Thyroid gland (tissue), 4 donors: ENCODE data around the gene FCHSD2.

Experiments
- CTCF ChIP-seq, 6 experiments: fragments of 200-600 bp in 3 of 6; fragments of 450-650 bp in 3 of 6; sonication (generic) in 3 of 6; IDR thresholded peaks; one replicate each; pipeline ENCODE4 v1.5.1; 2016 to 2019; ENCODE audit warnings: antibody characterized with exemption in 6 of 6, mild to moderate bottlenecking in 2 of 6, inconsistent platforms in 1 of 6, moderate library complexity in 1 of 6
- POLR2A ChIP-seq, 2 donors: fragments of 450-650 bp; IDR thresholded peaks; one replicate each; pipeline ENCODE4 v1.6.1; 2017; ENCODE audit warnings: antibody characterized with exemption in 2 of 2, mild to moderate bottlenecking in 2 of 2, moderate library complexity in 1 of 2

- TF ChIP-seq CTCF (IDR thresholded peaks at IDR 0.05) (no peak), POLR2A (IDR thresholded peaks at IDR 0.05) (no peak)
Measured at GRCh38 chr11:73151416-73151815, 9.3 kb upstream of the FCHSD2 start.
